Activated gamma-delta T cell (primary cell): ENCODE results near the gene TOM1L2.

Experiments
- DNase-seq: peaks from one replicate; lab custom pipeline; 2025; lab: John Stamatoyannopoulos, UW

The TOM1L2 gene

DNA sequence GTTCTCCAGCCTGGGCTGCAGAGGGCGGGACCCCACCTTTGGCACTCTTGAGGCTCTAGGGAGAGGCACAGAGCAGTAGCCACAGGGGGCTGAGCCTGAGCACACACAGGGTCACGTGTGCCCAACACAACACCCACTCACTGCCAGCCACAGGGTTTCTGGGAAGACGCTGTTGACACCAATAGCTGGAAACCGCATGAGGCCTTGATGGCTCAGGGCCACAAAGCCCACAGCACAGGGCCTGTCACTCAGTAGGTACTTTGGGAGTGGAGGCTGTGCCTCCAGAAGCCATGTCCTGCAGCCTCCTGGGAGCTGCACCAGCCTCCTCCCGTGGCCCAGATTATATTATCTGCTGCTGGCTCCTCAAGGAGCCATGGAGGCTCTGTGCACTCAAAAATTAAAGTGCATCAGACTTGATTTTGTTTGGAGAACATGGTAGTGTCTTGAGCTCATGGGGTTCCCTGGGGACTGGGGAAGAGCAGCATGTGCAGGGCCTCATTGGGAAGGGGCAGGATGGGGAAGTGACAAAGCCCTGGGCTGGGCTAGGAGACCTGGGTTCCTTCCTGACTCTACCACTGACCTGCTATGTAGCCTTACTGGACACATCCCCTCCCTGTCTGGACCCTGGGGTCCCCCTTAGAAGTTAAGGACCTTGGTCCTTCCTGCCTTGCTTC lies 122.9 kb downstream of the TOM1L2 start:
- DNase-seq, result peak; percentile 42

DNA sequence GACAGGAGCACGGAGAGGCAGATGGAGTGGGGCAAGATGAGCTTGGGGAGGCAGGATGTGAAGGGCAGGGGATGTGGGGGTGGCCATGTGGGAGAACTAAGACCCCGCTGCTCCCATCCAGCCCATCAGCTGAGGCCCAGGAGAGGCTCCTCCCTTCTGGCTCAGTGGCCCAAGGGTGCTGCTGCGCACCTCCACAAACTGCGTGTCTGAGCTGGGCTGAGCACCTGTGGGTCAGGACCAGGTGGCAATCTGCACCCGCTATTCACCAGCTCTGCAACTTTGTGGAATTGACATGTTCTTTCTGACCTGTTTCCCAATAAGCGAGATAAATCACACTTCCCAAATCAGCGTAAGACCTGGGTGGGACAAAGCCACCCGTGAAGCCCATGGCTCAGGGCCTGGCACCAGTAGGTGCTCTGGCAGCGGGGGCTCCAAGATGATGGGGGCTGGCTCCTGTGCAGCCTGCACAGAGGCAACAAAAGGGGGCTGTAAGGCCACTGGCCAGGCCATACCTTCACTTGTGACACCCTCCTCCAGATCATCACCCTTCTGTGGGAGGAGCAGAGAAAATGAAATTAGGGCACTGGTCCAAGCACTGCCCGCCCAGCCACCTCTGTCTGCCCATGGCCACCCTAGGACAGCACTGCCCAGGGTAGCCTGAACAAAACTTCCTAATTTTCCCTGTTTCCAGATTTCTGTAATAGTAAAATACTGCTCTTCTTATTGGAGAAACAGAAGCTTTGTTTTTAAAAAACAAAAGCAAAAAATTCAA lies 123.7 kb downstream of the TOM1L2 start:
- DNase-seq, result no peak

DNA sequence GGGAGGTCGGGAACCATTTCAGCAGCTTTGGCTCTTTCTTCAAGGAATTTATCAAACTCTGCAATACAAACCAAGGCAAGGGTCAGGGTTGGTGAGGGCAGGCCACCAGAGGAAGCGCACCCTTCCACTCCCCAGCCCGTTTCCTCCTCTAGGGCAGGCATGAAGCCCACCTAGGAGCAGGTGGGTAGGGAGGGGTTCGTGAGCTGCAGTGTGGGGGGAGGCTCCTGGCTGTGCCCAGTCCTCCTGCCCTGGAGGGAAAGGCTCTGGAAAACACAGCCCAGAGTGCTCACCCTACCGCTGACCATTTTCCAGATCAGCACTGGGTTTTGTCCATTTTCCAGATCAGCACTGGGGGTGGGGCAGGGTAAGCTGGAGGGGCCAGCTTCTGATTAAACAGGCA lies 124.5 kb downstream of the TOM1L2 start:
- no peak for DNase-seq

DNA sequence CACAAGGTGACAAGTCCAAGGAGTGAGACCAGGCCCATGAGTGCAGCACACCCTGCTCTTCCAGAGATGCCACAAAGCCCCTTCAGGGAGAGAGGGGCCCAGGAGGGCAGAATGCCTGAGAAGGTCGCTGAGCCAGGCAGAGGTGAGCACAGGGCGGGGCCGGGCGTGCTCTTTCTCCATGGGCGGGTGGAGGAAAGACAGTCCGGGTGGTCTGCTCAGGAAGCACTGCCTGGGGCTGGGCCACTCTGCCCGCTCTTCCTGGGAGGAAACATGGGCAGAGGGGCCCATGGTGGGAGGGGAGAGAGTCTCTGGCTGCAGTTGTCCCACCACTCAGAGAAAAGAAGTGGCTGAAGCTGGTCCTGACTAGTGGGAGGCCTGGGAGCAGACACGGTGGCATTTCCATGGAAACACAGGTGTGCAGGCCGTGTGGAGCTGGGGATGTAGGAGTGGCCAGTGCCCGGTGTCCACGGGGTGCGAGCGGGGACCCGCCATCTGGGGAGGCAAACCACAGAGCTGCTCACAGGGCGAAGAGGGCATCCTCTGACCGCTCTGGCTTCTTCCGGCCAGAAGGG lies 125.0 kb downstream of the TOM1L2 start:
- no peak for DNase-seq

DNA sequence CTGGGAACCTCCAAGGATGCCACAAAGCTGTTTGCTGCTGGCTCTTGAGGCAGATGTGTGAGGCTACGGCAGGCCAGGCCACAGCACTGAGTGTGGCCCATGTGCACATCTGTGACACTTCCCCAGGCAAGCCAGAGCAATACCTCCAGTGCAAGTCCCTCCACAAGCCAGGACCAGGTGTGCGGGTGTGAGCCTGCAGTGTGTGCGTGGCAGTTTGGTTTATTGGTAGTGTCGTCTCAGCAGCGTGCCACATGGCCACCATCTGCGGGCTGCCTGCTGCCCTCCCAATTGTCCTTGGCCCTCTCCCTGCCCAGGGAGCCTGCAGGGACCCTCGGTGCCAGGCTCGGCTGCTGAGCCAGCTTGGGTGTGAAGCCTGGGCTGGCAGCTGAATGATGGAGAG lies 125.6 kb downstream of the TOM1L2 start:
- DNase-seq, result no peak

DNA sequence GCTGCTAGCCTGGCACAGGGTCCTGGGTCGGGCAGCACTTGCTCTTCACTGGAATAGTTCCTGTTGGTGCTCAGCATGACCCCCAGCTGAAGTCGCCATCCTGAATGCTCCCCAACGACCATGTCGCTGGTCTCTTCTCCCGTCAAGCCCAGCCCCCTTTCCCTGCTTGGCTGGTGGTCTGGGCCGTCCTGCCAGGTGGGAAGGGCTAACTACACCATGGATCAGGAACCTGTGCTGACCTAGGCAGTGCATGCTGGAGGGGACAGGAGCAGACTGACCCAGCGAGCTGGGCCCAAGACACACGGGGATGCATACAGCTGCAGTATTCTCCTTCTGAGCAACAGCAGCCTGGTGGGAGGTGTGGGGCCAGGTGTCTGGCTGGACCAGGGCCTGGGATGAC lies 126.2 kb downstream of the TOM1L2 start:
- DNase-seq, result no peak

DNA sequence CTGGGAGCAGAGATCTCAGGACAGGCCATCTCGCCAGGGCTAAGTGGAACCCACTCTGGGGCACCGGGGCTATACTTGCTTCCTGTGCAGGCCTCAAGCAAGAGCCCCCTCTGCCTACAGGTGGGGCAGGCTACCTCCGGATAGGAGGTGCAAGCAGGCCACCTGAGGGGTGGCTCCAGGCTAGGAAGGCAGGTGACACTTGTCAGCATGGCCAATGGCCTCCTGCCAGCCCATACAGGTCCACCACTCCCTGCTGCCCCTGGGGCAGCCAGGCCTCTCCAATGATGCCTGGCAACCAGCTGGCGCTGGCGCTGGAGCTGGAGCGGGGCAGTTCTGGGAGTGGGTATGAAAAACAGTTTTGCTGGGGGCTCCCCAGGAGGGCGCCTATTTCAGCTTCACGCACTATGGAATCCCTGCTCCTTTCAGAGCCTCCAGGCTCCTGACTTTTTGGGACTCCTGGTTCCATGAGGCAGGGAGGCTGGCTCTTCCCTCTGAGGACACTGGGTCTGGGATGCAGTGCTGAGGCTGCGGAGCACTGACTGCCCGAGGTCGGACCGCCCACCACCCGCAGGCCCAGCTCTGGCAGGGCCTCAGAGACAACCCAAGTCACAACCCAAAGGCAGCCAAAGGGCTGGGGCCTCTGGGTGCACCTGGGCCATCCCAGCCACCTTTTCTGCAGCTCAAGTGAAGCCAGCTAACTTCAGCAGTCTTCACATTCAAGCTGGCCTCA lies 127.0 kb downstream of the TOM1L2 start:
- no peak for DNase-seq

DNA sequence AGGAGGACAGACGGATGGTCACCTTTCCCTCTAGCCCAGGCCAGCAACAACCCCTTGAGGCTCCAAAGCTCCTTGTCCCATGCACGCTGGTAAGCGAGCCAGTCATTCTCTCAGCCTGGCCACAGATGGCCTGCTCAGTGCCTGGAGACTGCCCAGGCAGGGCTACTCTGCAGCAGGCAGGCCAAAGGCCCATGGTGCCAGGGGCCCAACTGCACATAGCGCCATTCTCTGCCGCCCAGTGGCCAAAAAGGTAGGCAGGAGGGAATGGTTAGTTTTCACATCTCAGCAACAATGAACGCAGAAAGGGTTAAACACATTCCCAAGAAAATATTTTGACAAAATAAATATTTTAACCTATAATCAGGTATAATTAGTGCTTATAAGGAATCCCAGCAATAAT lies 127.7 kb downstream of the TOM1L2 start:
- DNase-seq, result no peak

DNA sequence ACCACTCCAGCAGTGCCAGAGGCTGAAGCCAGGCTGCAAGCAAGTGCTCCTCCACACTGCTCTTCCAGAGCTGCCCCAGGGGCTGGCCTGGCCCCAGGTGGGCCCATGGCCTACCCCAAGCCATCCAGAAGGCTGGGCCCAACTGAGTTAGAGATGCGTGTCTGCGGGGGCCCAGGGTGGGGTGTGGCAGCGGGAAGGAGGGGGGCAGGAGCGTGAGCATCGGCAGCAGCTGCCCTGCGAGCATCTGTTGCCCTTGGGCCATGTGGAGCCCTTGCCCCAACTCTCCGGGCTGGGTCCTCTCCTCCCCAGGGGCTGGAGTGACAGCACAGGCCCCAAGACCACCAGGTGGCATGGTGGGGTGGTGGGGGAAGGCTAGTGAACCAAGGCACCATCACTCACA lies 128.1 kb downstream of the TOM1L2 start:
- DNase-seq, result no peak

DNA sequence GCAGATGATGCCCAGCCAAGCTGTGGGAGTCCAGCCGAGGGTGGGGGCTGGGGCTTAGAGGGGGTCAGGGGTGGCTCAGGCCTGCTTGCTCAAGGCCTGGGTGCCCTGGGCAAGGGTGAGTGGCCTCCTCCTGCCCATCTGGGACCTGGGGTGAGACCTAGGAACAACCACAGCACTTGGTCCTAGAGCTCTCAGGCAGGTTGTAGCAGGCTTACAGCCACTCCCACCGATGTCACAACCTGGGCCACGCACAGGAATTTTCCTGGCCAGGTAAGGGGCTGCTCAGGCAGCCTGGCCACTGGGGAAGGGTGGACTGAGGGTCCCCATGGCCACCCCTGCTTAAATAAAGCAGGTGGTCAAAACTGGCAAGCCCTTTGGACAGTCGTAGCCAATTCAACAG lies 129.1 kb downstream of the TOM1L2 start:
- DNase-seq, result no peak

DNA sequence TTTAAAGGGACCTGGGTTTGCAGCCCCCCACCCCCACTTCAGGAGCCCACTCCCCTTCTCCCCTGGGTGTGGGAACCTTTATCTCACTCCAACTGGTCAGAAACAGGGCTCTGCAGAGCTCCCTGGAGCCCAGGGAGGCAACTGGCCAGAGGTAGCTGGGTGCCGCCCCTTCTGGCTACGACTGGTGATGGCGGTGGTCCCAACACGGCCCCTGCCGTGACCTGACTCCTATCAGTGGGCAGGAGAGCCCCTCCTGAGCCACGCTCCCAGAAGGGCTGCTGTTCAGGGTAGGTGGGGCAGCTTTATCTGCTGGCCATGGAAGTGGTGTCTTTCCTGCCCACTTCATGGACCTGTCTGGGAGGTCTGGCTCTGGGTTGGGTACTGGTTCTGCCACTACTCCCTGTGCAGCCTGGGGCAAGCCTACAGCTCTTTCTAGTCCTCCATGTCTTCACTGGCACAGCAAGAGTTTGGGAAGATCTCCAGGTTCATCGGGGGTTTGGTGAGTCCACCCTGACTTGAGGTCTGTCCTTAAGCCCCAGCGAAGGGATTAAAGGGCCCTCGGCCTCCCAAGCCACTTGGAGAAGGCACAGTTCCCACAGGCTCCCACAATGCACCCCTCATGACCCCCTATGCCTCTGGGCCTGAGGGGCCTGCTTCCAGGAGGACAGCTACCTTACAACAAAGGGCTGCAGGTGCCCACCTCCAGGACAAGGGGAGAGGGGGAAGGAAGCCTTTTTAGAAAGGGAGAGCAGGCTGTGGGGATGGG lies 129.9 kb downstream of the TOM1L2 start:
- DNase-seq, result no peak

DNA sequence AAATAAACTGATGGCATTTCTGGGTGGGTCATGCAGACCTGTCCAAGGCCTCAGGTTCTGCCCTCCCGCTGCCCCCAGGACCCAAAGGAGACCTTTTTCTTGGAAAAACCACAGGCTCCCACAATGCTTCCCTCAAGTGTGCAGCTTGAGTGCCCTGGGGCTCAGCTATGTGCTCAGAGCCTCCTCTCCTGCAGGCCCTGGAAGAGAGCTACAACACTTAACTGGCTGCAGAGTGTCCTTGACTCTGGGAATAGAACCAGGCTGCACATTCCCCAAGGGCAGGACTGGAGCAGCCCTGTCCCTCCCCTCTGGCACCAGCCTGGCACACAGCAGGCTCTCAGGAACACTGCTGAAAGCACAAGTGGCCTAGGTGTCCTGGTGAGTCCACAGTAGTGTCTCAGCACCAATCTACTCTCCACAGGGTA lies 130.6 kb downstream of the TOM1L2 start:
- DNase-seq, result no peak

DNA sequence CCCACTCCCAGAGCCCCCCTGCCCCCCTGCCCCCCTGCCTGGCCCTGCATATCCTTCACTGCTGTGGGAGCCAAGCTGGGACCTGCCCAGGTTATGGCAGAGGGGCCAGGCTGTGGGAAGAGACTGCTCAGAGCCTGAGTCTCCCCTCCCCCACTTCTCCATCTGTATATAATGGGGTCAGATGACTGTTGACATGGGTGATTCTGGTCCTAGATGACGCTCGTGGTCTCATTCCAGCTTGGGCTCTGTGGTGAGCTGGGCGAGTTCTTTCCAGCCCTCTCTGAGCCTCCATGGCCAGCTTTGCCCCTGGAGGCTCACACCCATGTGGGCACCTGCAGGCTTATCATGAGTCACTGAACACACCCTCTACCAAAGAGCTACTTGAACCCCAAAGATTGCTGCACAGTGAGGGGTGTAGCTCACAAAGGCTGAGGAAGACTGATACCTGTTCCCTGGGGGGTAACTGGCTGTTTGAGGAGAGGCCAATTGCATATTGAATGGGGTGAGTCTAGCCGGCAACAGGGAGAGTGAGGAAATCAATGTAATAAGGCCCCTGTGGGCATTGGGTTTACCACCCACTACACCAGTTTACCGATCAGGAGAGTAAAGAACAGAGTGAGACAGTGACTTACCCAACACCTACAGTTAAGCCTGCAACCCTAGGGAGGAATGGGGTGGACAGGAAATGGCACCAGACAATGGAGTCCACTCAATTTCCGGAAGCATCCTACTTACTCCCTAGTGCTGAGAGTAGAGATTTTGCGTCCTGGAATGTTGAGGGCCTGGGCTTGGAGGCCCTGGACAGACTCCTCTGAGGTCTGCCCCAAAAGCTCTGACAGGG lies 131.2 kb downstream of the TOM1L2 start:
- no peak for DNase-seq

DNA sequence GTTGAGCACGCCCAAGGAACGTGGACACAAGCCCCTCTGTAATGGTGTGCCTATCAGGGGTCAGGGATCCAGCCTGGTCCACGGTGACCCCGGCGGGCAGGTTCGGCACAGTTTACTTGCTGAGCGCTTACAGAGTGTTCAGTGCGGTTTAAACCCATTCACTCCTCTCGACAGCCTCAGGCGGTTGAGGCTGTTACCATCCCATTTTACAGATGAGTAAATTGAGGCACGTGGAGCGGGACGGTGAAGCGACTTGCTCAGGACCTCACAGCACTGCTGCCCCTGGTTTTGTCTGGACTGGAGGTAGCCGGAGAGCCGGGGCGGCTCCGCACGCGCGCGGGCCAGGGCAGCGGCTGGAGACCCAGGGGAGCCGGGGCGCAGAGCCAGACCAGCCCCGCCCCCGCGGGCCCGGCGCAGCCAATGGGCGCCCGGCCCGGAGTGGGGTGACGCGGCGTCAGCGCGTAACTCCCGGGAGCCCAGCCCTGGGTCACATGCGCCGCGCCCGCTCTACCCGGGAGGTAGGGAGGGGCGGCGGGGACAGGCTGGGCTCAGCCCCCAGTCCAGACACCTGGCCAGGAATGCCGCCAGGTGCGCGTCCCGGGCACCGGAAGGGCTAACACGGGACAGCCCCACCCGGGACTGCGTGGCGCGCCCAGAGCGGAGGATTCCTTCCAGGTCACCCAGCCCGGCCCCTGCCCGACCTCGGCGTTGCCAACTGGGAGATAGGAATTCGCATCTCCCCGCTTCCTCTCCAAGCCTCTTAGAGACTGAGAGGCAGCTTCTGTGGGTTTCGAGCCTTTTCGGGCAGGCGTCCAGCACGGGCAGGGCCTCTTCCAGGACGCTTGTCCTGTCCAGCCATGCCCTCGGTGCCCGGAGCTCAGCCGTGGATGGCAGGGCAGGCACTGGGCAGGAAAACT lies 132.2 kb downstream of the TOM1L2 start:
- peak; percentile 77 for DNase-seq

DNA sequence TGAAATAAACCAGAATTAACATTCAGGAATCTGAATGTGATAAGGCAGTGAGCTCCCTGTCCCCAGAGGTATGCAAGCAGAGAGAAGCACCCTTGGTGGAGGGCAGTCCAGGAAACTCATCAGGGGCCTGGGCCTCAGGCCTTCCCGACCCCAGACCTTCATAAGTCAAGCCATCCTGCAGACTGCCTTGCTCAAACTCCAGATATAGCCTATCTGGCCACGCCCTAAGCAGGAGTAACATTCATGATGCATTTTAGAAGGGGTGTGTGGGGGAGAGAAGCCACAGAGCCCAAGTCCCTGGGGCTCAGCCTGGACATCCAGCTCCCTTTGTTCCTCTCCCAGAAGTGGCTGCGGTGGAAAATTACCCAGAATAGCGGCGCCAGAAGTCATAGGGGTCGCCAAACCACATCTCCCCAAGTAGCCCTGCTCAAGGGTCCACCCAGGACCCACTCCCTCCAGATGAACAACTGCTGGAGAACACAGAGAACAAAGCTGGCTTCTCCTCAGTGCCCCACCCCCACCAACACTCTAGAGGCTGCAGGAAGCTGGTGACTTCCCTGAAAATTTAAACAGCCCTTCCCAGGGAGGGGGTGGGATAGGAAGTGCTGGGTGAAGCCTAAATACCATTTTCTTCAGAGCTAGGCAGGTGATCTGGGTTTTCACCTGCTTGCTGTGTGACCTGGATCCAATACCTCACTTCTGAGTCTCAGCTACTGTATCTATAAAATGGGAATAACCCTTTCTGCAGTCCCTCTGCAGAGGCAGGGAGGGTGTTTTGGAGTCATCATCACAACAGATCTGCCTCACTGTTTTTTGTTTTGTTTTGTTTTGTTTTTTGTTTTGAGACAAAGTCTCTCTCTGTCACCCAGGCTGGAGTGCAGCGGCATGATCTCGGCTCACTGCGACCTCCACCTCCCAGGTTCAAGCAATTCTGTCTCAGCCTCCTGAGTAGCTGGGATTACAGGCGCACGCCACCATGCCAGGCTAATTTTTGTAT lies 133.9 kb downstream of the TOM1L2 start:
- no peak for DNase-seq

DNA sequence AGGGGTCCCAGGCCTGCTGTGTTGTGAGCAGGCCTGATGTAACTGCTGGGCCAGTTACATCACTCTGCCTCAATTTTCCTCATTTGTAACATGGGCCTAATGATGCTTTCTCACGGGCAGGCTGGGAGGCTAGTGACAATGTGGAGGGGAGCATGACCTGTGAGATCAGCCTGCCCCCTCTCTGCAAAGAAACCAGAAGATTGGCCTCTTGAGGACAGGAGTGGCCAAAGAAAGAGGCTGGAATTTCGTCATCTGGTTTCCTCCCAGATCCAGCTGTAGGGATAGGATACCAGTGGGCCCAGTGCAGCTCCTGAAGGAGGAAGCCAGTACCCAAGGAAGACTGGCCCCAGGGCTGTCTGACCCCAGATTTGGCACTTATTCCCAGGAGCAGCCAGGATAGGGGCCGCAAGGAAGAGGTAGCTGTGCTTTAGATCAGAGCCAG lies 134.8 kb downstream of the TOM1L2 start:
- DNase-seq, result no peak

DNA sequence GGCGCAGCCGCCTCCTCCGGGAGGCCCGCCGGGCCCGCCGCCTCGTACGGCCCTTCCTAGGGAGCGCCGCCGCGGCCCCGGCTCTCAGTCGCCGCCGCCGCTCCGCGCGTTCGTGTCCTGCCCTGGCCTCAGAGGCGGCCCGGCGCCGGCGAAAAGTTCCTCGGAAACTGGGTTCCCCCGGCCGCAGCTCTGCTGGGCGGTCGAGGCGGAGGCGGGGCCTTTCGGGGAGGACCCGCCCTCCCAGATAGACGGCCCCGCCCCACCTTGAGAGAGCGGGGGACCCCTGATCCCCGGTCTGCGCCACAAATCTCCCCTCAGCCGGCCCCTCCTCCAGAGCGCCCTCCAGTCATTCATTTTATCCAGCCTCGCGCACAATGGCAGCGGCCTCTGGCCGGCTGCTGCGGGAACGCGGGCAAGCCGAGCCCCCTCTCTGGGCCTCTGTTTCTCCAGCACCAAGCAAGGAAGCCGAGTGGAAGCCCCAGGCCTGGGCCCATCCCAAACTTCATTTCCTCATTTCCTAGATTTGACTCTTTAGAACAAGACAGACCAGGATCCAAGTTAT lies 135.3 kb downstream of the TOM1L2 start, which contains the start of gene SREBF1:
Gene SREBF1 (minus strand): TSS at position 169 of the 562 bp plus-strand sequence. CDS start 169 bp downstream, outside the sequence.
- peak; percentile 51 for DNase-seq

DNA sequence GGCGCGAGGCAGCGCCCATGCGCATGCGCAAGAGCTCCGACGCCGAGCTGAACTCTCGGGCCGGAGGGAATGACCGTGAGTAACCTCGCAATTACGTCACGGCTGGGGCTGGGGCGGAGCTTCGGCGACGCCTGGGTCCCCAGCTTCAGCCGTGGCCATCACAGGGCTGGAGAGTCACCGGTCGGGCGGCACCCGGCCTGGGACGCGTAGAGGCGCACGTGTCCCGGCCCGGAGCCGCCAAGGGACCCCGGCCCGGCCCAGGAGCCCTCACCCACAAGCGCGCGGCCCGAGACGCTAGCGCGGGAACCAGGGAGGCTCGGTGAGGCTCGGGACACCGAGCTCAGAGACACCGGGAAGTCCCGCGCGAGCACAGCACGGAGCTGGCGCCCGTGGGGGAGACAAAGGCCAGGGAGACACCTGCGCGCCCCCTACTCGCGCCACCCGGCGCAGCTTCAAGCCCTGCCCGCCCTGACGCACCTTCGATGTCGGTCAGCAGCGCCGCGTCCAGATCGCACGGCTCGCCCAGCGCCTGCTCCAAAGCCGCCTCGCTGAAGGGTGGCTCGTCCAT lies 135.9 kb downstream of the TOM1L2 start:
- peak; percentile 92 for DNase-seq
